ENCODE results near the gene ADGRG2. TPM values are rescaled to one million over a fixed set of nuclear protein-coding genes. Genes with fewer than 3 reads are reported as not detected.

ADGRG2 gene
- total RNA-seq, 1 experiment from 2014 or later: not detected

DNA sequence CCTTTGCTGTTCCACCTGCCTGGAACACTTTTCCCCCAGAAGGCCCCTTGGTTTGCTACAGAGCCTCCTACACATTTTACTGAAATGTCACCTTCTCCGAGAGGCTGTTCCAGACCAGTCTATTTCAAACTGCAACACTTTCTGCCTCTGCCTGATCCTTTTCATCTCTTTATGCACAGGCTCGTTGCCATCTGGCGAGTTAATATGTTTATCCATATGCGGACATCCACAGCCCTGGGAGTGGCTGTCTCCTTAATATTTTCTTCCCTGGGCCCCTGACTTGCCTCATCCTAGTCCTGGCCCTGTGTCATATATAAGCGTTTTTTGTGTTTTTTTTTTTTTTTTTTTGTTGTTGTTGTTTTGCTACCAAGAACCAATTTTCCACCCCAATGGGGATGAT, 73.2 kb downstream of the ADGRG2 start:
- ATAC-seq (no peak), DNase-seq (ENCODE audit: low read depth, low spot score) (no peak)
- ChIA-PET POLR2A (no interaction called here), RAD21 (ENCODE audit: low non-redundant PET in 1 of 2, low total read pairs in 2 of 2, uncharacterized antibody in 2 of 2, unreplicated experiment in 2 of 2) (no interaction called here), CTCF (interaction anchor here (0.7 to 1.2 kb wide), 2 partner anchors 9 to 266 kb away, joined by 3 to 5 read pairs; no protein-coding TSS in a partner anchor)
- Histone ChIP-seq H4K20me1 (ENCODE audit: insufficient read depth) (no peaks in the 10 kb centered on the region), H3K4me1 (ENCODE audit: control insufficient read depth in 1 of 2, insufficient read depth in 2 of 2, low read length in 2 of 2) (peaks cover 18 to 21% of the 10 kb centered on the region in 2 experiments), H3K9me2 (ENCODE audit: insufficient read depth) (no peaks in the 10 kb centered on the region), H3K27me3 (ENCODE audit: insufficient read depth, low read length) (no peaks in the 10 kb centered on the region), H3K9ac (ENCODE audit: low read length) (no peak overlapping the region), H3K4me3 (replicated peaks in 1 of 2; ENCODE audit: low read depth in 1 of 2, low read length in 2 of 2) (no peak overlapping the region), H3K79me2 (ENCODE audit: insufficient read depth, low read length) (no peaks in the 10 kb centered on the region), H2AFZ (ENCODE audit: low read depth, low read length, poor library complexity, severe bottlenecking) (no peak overlapping the region), H3K4me2 (ENCODE audit: low read length) (no peak overlapping the region), H3K9me3 (ENCODE audit: control insufficient read depth in 1 of 2, insufficient read depth in 1 of 2, low read depth in 1 of 2, low read length in 2 of 2) (no peaks in the 10 kb centered on the region), H3K36me3 (ENCODE audit: control insufficient read depth in 1 of 2, insufficient read depth in 2 of 2, low read length in 2 of 2) (no peaks in the 10 kb centered on the region), H3K27ac (ENCODE audit: low read depth, low read length) (no peak overlapping the region)
- TF ChIP-seq ZFX (IDR thresholded peaks at IDR 0.05) (no peak), FOSL1 (IDR thresholded peaks at IDR 0.05; ENCODE audit: low read depth) (no peak), ZNF274 (IDR thresholded peaks at IDR 0.05; ENCODE audit: low read depth, low read length) (no peak), RAD21 (IDR thresholded peaks at IDR 0.05; ENCODE audit: low read depth) (no peak), YY1 (IDR thresholded peaks at IDR 0.05; ENCODE audit: extremely low read depth, insufficient replicate concordance, low read depth, low read length) (no peak), SRF (IDR thresholded peaks at IDR 0.05; ENCODE audit: low read depth) (no peak), MAX (IDR thresholded peaks at IDR 0.05) (no peak), TCF7L2 (IDR thresholded peaks at IDR 0.05; ENCODE audit: borderline replicate concordance, extremely low read depth, insufficient read depth, insufficient read length) (no peak), ATF3 (IDR thresholded peaks at IDR 0.05) (no peak), JUND (IDR thresholded peaks at IDR 0.05) (no peak)
- BruUV-seq (replicated peaks): no TSS peak
- intact Hi-C loops (cut with micrococcal nuclease): no loop called here

Measured in HCT116 (cell line).